Measurements from ENCODE around the gene LCN9. TPM values are rescaled to one million over a fixed set of nuclear protein-coding genes. Genes with fewer than 3 reads are reported as not detected.
"Not testable (repeated sequence)": the region's sequence is repeated elsewhere in the genome, so short reads cannot be mapped to it uniquely, and the experiment has no call there.

The LCN9 gene
- total RNA-seq, 1 experiment from 2014 or later, result not detected

DNA sequence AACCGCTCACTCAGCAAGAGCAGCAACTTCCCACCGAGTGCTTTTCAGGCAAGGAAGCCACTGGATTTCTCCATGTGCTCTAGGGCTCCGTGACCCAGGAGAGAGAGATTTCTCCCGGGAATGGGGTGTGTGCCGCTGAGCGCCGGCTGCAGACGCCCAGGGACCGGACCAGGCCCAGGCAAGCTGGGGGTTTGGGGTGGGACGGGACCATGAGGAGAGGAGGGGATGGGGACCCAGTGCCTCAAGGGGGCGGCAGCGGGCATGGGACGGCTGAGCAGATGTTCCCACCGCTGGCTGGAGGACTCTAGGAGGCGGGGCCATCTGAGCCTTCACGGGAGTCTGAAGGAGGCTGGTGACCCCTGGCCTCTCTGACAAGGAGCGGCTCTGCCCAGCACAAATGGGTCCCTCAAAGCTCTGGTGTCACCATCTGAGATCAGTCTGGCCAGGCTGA lies 8.5 kb downstream of the LCN9 start:
- DNase-seq (ENCODE audit: low spot score), result no peak

DNA sequence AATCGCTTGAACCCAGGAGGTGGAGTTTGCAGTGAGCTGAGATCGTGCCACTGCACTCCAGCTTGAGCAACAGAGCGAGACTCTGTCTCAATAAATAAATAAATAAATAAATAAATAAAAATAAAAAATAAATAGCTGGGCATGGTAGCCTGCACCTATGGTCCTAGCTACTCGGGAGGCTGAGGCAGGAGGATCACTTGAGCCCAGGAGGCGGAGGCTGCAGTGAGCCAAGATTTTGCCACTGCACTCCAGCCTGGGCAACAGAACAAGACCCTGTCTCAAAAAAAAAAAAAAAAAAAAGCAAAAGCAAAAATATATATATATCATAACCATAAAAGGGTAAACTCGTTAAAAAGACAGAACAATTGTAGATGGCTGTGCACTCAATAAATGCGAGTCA lies 9.7 kb downstream of the LCN9 start:
- DNase-seq (ENCODE audit: low spot score), result not testable (repeated sequence)

DNA sequence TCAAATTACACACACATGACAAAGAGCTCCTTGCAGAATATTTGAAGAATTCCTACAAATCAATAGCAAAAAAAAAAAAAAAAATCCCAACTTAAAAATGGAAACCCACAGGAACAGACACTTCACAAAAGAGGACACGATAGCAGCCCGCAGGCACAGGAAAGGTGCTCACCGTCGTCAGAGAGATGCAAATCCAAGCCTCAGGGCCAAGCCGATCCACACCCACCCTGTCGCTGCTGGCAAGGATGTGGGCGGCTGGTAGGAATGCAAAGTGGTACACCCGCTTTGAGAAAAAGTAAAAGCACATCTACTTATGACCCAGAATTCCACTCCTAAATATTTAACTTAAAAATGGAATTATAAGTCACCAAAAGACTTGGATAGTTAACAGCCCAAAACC lies 10.8 kb downstream of the LCN9 start:
- DNase-seq (ENCODE audit: low spot score), result no peak

DNA sequence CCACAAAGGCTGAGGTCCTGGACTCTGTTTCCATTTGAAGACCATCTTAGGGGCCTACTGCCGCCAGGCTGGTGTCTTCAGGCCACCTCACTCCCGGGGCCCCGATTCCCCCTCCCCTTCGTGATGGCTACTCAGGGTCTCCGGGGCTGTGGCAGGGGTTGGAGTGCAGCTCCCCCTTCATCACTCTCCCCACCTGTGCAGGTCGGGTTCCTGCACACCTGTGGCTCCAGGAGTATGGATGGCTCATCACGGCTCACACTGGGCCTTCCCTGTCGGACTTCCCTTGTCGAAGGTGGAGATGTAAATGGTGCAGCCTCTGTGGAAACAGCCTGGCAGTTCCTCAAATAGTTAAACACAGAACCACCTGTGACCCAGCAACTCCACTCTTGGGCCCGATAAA lies 11.9 kb downstream of the LCN9 start:
- DNase-seq (ENCODE audit: low spot score), result no peak

DNA sequence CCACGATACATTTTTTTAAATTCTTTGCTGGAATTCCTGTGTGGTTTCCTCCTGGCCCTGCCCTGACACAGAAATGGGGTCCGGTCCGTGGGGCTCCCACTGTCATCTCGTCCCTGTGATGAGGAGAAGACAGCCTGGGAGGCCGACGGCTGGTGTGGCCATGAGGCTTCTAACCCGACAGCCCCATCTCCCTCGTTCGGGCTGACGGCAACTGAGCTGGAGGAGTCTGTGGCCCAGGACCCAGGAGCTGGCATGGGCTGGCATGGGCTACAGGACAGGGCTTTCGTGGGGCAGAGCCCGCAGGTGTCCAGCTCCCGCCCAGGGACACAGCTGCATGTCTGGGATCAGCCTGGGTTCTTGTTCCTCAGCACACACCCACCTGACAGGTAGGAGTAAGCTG lies 13.8 kb downstream of the LCN9 start:
- DNase-seq (ENCODE audit: low spot score), result no peak

DNA sequence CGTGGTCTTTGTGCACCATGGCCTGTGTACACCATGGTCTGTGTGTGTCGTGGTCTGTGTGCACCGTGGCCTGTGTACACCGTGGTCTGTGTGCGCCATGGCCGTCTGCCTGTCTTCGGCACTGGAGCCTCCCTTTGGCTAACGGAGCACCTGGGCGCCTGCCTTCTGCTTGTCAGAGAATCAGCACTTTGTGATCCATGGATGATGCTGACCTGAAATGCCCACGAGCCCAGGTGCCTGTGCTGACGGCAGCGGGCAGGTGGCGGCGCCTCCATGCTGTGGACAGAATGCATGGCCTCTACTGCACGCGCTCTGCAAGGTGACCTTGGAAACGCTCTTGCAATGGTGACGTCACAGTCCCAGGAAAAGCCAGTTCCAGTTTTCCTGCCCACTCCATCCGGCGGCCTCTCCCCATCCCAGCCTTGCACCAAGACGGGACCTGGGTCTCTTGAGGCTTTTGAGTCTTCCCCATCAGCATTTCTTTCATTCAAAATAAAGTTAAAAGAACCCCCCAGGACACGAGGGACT lies 14.6 kb downstream of the LCN9 start:
- DNase-seq (ENCODE audit: low spot score), result no peak

DNA sequence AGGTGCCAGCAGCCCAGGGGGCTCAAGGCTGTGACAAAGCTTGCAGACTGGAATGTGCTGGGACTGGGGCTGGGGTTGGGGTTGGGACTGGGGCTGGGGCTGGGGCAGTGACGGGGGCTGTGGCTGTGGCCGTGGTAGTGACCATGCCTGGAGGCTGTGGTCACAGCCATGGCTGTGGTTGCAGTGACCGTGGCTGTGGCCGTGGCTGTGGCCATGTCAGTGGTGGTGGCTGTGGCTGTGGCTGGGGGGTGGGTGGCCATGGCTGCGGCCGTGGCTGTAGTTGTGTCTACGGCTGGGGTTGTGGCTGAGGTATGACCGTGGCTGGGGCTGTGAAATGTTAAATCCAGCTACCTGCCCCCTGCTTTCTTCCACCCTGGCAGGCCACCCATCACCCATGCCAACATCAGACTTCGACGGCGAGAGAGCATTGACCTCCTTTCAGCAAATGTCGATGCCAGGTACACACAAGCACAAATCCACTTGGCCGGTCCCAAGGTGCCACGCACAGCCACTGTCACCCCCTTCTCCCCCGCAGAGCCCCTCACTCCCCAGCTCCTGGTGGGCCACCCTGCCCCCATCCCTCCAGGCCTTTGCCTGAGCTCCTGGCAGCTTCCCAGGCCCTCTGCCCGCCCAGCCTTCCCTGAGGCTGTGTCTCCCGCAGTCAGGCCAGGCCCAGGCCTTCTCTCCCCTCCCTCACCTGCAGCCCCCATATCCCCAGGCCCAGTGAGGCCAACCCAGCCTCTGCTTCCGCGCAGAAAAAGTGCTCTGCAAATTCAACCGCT lies 15.3 kb downstream of the LCN9 start:
- no peak for DNase-seq (ENCODE audit: low spot score)

DNA sequence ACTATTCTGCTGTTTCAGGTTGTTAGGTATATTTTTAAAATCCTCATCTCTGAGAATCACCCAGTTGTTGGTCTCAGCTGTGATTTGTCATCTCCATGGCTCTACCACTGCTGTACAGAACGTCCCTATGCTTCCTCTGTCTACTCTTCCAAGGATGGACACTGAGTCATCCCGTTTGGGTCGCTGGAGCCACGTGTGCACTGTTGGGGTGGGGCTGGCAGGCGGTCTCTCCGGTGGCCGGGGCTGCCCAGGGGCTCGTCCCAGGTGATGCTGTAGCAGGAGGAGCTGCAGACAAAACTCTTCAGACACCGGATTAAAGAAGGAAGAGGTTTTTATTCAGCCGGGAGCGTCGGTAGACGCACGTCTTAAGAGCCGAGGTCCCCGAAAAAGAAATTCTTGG lies 16.9 kb downstream of the LCN9 start:
- no peak for DNase-seq (ENCODE audit: low spot score)

DNA sequence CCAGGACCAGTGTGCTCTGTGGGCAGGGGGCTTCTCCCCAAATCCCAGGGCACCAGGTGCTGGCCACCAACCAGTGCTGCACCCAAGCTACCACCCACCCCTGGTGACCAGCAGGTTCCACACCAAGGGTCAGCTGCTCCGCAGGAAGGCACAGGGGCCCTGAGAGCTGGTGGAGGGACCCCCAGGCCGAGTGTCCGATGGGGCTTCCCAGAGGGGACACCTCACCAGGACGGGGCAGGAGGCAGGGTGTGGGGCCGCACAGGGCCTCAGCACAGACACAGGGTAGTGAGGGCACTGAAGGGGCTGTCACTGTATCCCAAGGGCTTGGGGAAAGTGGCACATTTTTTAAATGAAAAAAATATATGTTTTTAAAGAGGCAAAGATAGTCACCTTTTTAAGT lies 18.1 kb downstream of the LCN9 start:
- DNase-seq (ENCODE audit: low spot score), result no peak

DNA sequence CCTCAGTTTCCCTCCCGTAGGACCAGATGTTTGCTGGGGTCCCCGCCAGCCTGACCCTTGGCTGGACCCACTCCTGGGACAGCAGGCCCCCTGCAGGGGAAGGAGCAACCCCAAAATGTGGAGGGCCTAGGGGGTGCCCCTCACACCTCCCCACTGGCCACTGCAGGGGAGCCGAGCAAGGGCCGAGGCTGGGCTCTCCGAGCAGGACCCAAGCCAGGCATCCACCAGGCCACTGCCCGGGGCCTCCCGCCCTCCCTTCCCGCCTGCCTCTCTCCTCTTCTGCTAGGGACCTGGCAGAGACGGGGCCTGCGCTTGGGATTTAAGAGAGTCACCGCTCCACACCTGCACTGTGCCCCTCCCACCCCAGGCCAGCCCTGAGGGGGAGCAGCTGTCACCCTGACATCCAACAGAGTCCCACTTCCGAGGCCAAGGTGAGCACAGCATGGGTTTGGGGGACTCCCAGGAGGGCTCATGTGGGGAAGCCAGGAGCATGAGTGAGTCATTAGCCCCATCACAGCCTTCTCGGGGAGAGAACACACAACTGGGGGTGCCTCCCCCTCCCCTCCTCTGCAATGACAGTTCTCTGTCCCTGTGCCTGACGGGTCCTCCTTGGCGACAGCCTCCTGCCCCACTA lies 20.4 kb downstream of the LCN9 start:
- no peak for DNase-seq (ENCODE audit: low spot score)

DNA sequence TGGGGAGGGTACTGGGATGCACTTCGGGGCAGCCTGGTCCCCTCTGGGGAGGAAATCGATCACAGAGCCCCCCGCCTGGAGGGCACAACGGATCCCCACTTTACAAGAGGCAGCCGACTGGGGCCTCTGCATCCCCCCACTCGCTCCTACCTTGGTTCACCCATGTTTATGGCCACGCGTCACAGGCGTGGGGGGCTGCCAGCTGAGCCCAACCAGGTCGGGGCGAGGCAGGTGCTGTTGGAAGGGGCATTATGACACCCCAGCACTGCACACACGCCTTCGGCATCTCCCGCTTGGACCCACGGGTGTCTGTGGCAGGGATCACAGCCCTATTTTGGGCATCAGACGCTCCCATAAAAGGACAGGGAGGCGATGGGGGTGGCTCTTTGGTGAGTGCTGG lies 21.6 kb downstream of the LCN9 start:
- DNase-seq (ENCODE audit: low spot score), result no peak

DNA sequence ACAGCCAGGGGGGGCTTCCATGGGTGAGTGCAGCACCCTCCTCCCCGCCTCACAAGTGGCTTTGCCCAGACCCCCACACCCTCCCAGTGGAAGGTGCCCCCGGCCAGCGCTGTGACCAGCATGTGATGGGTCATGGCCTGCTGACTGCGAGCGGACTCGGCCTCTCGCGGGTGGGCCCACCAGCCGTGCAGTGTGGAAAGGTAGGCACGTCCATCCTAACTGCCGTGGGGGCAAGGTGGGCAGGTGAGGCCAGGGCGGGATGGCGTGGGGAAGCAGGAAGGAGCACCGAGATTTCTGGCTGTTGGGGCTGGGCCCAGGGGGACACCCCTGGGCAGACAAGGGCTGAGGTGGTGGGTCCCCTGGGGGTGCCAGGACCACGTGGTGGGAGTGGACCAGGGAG lies 24.1 kb downstream of the LCN9 start:
- no peak for DNase-seq (ENCODE audit: low spot score)

DNA sequence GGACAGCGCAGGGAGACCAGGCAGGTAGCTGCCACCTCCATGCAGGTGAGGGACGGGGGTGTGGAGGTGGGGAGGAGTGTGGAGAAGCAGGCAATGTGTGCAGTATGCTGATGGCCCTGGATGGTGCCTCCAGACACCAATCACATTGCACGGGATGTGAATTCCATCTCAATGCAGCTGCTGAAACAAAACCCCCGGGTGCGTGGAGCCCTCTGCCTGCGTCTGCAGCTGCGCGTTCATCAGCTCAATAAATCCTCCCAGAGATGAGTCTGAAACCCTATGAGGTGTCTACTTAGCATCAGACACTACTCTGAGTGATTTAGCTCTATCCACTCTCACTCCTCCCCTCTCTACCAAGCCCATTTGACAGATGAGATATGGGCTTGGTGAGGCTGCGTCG lies 25.9 kb downstream of the LCN9 start:
- no peak for DNase-seq (ENCODE audit: low spot score)

DNA sequence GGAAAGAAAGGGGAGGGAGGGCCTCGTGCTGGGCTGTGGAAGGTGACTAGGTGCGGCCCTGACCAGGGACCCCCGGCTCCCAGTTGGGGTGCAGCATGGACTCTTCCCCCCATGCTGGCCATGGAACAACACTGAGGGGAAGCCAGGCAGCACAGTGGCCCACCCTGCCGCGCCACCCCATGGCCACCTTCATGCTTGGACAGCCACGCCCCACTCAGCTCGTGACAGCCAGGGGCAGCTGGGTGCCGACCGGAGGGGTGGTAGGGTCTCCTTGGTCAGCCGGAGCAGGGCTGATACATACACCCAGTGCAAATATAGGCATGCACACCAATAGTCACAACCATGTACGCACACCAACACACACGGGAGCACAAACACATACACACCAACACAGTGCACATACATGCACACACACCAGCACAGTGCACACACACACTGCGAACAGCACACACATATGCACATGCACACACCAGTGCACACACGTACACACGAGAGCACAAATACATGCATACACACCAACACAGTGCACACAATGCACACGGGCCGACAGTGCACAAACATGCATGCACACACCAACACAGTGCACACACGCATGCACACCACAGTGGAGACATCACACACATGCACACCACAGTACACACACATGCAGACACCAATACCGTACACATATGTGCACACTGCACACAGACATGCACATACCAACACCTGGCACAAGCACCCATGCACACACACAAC lies 27.9 kb downstream of the LCN9 start:
- DNase-seq (ENCODE audit: low spot score), result no peak

DNA sequence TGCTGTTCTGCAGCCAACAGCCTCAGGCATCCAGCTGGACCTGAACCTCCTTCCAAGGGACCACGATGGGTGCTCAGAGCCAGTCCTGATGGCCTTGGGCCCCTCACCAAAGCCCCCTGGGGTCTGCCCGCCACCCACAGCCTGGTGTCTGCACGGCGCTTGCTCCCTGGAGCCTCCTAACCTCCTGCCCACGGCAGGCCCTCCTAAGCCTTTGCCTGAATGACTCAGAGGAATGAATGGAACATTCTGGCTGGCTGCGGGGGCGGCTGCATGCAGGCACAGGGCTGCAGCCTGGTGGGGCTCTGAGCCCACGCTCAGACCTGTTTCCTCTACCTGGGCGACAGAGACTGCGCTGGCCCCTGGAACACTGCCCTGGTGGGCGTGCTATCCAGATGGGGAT lies 29.3 kb downstream of the LCN9 start:
- no peak for DNase-seq (ENCODE audit: low spot score)

DNA sequence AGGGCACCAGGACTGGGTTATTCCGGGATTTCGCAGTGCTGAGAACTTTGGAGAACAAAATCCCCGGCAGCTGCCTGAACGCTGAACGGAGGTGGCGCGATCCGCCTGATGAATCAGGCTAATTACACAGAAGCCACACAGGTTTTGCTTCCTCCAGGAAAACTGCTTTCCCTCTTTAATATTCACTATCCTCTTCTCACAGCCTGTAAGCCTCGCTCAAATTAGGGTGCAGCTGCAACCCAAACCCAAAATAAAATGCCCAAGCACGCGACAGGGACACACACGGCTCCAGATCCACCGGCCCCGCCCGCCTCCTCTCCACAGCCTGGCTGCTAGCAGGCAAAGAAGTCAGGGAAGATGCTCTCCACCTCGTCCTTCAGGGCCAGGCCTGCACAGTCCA lies 30.2 kb downstream of the LCN9 start:
- no peak for DNase-seq (ENCODE audit: low spot score)

DNA sequence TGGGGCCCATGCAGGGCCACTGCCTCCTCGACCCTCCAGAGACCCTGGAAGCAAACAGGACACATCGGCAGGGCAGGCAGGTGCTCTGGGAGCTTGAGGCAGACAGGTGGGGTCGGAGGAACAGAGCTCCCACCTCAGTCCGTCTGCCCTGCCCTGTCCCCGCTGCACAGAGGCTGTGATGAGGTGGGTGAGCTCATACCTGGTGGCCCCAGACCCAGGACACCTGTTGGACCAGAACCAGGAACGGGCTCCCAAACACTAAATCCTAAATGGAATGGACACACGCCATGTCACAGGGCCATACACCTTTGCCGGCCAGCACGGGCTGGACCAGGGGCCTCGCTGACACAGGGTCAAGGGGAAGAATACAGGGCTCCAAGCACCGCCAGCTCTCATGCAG lies 30.7 kb downstream of the LCN9 start:
- no peak for DNase-seq (ENCODE audit: low spot score)

DNA sequence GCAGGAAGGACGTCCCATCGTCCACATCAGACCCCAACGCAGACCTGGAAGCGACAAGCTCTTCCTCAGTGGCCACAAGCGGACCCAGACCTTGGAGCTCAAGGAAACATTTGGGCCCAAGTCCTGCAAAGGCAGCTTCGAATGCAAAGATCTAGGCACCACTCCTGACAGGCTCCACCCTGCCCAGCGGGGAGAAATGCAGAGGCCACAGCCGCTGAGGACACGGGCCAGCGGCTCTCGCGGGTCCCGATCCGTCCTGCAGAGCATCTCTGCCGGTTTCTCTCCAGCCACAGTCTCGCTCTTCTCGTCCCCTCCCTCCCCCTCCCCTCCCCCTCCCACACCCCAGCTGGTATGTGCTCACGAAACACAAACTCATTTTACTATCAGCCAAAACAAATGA lies 31.3 kb downstream of the LCN9 start:
- no peak for DNase-seq (ENCODE audit: low spot score)

DNA sequence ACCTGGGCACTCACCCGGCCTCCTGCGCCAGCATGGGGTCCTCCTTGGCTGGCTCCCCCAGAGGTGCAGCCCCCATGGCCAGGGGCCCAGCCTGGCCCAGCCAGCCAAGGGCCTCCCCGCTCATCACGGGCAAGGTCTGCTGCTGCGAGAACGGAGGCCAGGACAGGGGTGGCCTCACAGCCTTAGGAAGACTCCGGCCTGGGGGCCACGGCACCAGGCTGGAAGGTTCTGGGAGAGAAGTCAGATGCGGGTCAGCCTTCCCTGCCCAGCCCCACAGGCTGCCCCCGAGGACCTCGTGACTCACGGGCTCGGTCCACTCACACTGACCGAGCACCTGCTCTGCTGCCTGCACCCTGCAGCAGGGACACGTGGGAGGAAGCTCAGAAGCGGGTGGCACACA lies 31.9 kb downstream of the LCN9 start:
- DNase-seq (ENCODE audit: low spot score), result no peak

DNA sequence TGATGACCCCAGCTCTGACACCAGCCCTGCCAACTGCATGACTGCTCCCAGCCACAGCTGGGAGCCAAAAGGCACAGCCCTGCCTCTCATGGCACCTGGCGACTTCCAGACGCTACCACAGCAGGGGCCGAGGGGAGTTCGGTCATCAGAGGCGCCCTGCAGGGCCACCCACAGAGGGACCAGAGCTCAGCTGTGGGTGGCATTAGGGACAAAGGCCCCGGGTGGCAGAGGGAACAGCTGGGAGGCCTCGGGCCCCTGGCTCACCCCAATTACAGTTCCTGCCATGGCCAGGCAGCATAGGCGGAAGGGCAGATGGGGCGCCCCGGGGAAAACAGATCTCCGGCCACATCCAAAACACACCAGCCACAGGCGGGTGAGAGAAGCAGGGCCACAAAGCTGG lies 32.5 kb downstream of the LCN9 start:
- no peak for DNase-seq (ENCODE audit: low spot score)

DNA sequence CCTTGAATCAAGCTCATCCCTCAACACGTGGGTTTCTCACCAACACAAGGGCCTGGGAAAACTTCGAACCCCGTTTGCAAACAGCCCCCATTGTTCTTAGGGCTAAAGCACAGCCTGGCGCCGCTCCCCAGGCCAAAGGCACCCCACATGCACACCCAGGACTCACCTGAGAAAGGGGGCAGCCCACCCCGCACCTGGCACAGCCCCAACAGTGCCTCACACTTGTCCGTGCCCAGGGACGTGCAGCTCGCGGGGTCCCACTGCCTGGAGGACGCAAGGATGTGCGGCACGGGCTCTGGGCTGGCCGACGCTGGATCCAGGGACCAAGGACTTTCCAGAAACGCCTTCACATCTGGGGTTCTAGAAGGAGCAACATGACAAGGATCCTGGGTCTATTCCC lies 33.3 kb downstream of the LCN9 start:
- DNase-seq (ENCODE audit: low spot score), result no peak

DNA sequence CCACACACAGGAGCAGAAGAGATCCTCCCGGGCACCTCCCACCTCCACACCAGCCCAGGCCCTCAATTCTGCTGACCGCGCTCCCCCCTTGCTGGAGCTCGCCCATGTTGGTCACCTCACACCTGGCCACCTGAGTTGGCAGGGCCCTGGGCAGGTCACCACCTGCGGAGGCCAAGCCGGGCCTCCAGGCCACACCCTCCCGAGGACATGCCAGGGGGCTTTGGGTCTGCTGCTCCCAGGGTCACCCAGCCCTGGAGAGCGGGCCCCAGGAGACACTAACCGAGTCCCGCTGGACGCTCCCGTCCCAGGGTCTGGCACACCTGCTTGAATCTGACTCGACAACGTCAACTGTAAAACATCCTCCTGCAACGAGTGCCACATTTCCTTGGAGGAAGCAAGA lies 34.1 kb downstream of the LCN9 start:
- DNase-seq (ENCODE audit: low spot score), result no peak

DNA sequence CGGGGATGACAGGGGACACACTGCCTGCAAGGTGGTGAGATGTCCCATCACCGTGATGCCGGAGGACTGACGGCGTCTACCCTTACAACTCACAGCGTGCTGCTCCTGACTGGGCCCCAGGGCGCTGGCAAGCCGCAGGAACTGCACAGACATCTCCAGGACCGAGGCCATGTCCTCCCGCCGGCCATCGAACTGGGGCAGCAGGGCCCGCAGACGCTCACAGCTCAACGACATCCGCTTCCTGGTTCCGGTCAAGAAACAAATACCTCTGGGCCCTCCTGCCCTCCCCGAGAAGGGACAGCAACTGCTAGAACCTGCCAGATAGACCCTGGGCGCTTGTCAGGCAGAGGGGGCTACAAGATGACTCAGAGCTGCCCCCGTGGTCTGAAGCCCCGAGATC lies 35.1 kb downstream of the LCN9 start:
- DNase-seq (ENCODE audit: low spot score), result no peak

All from H4 (cell line).